HEK293T (cell line): ENCODE data around the gene RIPOR1.

Experiments
- BHLHE40 ChIP-seq: fragments of 450-650 bp; IDR thresholded peaks from 2 replicates; pipeline ENCODE4 v1.6.1; 2016; ENCODE audit warnings: mild to moderate bottlenecking, moderate library complexity, borderline replicate concordance
- ELF4 ChIP-seq: fragments of 450-650 bp; IDR thresholded peaks from 2 replicates; pipeline ENCODE4 v1.6.1; 2017; ENCODE audit warnings: antibody characterized with exemption
- FOXA1 ChIP-seq: fragments of 450-650 bp; IDR thresholded peaks from 2 replicates; pipeline ENCODE4 v1.6.1; 2016; ENCODE audit warnings: mild to moderate bottlenecking
- FOXK2 ChIP-seq: fragments of 450-650 bp; IDR thresholded peaks from 2 replicates; pipeline ENCODE4 v1.6.1; 2016; ENCODE audit warnings: mild to moderate bottlenecking
- FOXM1 ChIP-seq: fragments of 450-650 bp; IDR thresholded peaks from 2 replicates; pipeline ENCODE4 v1.6.1; 2017; ENCODE audit warnings: mild to moderate bottlenecking, borderline replicate concordance
- HDGF ChIP-seq: fragments of 450-650 bp; IDR thresholded peaks from 2 replicates; pipeline ENCODE4 v1.6.1; 2017; ENCODE audit warnings: antibody characterized with exemption, borderline replicate concordance
- NFRKB ChIP-seq: fragments of 450-650 bp; IDR thresholded peaks from 2 replicates; pipeline ENCODE4 v1.6.1; 2016; ENCODE audit warnings: mild to moderate bottlenecking, moderate library complexity
- SP1 ChIP-seq: fragments of 450-650 bp; IDR thresholded peaks from 2 replicates; pipeline ENCODE4 v1.6.1; 2017
- SUZ12 ChIP-seq: fragments of 450-650 bp; IDR thresholded peaks from 2 replicates; pipeline ENCODE4 v1.6.1; 2016; ENCODE audit warnings: mild to moderate bottlenecking
- TARDBP ChIP-seq: fragments of 450-650 bp; IDR thresholded peaks from 2 replicates; pipeline ENCODE4 v1.6.1; 2016
- ZNF384 ChIP-seq: fragments of 450-650 bp; IDR thresholded peaks from 2 replicates; pipeline ENCODE4 v1.6.1; 2016
- TF ChIP-seq, protein P1 (sequence below): fragments of 450-650 bp; IDR thresholded peaks from 2 replicates; pipeline ENCODE4 v1.6.1; 2016

DNA sequence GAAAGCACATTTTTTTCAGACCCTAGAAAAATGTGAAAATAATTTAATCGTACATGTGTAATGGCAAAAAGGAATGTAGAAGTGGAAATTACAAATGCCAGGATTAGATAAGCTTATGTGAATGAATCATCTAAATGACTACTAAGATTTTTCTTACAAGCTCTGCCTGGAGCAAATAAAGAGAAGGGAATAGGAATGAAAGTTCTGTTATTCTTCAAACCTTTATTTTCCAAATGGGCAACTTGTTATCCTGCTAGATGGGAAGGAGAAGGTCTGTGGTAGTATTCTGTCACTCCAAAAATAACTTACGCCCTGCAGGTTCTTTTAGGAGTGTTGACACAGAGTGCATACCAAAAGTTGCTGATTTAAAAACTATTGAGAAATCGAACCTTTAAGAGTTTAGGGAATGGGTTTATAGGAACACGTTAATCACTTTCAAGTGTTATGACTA lies 43.4 kb downstream of the RIPOR1 start:
- TF ChIP-seq FOXK2 (no peak), FOXA1 (no peak), HDGF (no peak), BHLHE40 (no peak), ELF4 (no peak), NFRKB (no peak), TARDBP (no peak), SP1 (no peak), SUZ12 (no peak), ZNF384 (no peak), FOXM1 (no peak)
- TF ChIP-seq, protein P1, sequence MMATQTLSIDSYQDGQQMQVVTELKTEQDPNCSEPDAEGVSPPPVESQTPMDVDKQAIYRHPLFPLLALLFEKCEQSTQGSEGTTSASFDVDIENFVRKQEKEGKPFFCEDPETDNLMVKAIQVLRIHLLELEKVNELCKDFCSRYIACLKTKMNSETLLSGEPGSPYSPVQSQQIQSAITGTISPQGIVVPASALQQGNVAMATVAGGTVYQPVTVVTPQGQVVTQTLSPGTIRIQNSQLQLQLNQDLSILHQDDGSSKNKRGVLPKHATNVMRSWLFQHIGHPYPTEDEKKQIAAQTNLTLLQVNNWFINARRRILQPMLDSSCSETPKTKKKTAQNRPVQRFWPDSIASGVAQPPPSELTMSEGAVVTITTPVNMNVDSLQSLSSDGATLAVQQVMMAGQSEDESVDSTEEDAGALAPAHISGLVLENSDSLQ: no peak
